Muscle layer of colon (tissue), 2 donors: ENCODE measurements around the gene TMEM43.

ENCODE experiments used
- H3K27ac ChIP-seq: one replicate; pipeline ENCODE4 v1.7.0; 2013; ENCODE audit warnings: low read depth, mild to moderate bottlenecking, low read length, moderate library complexity
- H3K27me3 ChIP-seq, 2 donors: one replicate each; pipeline ENCODE4 v1.7.0; 2013; ENCODE audit warnings: low read length in 2 of 2, mild to moderate bottlenecking in 2 of 2; ENCODE audit not compliant: insufficient read depth in 2 of 2, control insufficient read depth in 1 of 2
- H3K36me3 ChIP-seq: one replicate; pipeline ENCODE4 v1.7.0; 2013; ENCODE audit warnings: mild to moderate bottlenecking, low read length; ENCODE audit not compliant: insufficient read depth
- H3K4me1 ChIP-seq: one replicate; pipeline ENCODE4 v1.7.0; 2013; ENCODE audit warnings: mild to moderate bottlenecking, low read length; ENCODE audit not compliant: insufficient read depth
- H3K4me3 ChIP-seq, 2 donors: one replicate each; pipeline ENCODE4 v1.7.0; 2013; ENCODE audit warnings: low read length in 2 of 2, low read depth in 1 of 2, mild to moderate bottlenecking in 1 of 2, moderate library complexity in 1 of 2
- H3K9ac ChIP-seq: one replicate; pipeline ENCODE4 v1.7.0; 2013; ENCODE audit warnings: low read length
- H3K9me3 ChIP-seq: one replicate; pipeline ENCODE4 v1.7.0; 2013; ENCODE audit warnings: mild to moderate bottlenecking, low read length
- donor health status: abdominal sarcoma.
- donor health status: Adenocarcinoma of cecum.

Gene TMEM43

GRCh38 chr3:14123308-14124222 is 1.3 kb upstream of the TMEM43 start:
- peak overlapping the region; percentile 73 for H3K9ac ChIP-seq
- H3K9me3 ChIP-seq: no peaks in the 10 kb centered on the region
- H3K4me1 ChIP-seq: peaks cover 36% of the 10 kb centered on the region
- peaks cover 23% of the 10 kb centered on the region for H3K36me3 ChIP-seq
- peak overlapping the region; percentile 88 for H3K27ac ChIP-seq
- H3K27me3 ChIP-seq: no peaks in the 10 kb centered on the region
- H3K4me3 ChIP-seq: peak overlapping the region; percentile 89 to 92

DNA sequence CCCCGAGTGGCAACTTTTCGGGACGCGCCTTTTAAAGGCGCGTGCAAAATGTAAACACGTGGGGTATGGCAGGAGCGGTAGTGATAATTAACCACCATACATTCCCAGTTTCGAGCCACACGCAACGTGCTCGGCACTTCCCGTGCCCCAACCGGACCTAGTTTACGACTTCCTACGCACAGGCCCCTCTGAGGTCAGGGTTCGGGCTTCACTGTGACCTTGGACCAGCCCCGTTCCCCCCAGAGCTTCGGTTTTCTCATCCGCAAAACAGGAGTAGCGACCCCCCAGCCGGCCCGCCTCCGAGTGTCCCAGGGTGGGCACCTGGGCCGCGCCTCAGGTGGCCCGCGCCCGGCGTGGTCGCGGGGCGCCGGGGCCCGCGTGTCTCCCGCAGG is 633 bp upstream of the TMEM43 start:
- no peaks in the 10 kb centered on the region for H3K9me3 ChIP-seq
- H3K9ac ChIP-seq: peak overlapping the region; percentile 73
- peak overlapping the region; percentile 89 to 92 for H3K4me3 ChIP-seq
- H3K27me3 ChIP-seq: no peaks in the 10 kb centered on the region
- peaks cover 36% of the 10 kb centered on the region for H3K4me1 ChIP-seq
- H3K36me3 ChIP-seq: peaks cover 28% of the 10 kb centered on the region
- peak overlapping the region; percentile 88 for H3K27ac ChIP-seq

DNA sequence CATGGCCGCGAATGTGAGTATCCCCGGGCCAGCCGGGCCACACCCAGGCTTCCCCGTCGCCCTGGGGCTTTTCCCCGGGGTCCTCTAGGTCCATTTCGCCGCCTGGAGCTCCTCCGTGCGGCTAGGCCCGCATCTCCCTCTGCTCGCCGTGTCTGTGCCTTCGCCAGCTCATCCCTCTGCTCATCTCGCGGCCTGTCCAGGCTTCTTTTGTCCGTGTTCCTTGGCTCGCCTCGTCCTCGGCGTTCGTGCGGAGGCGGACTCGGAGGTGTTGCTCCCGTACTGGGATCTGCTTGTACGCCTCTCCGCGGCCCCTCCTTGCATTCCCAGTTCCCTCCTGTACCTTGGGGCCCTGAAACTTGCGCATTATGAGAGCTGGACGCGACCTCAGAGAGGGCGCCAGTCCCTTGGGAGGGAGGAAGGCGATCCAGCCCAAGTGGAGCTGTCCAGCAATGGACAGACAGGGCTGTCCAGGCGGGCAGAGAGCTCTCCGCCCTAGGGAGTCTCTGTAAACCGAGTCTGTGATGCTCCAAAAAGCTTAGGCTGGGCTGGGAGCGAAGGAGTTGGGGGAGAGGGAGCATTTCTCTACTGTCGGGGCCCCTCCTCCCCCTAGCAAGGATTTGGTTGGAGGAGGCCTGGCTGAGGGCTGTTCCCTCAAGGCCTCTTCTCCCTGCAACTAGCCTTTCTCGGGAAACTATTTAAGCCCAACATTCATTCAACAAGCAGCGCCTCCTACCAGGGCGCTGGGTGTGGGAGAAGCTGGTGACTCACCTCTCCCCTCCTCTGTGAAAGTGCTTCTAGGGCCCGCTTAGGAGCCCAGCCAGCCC is 553 bp downstream of the TMEM43 start:
- Histone ChIP-seq H3K4me1 (peaks cover 36% of the 10 kb centered on the region), H3K27ac (peak overlapping the region; percentile 88), H3K9ac (peak overlapping the region; percentile 88), H3K36me3 (peaks cover 38% of the 10 kb centered on the region), H3K27me3 (no peaks in the 10 kb centered on the region), H3K4me3 (peak overlapping the region; percentile 89 to 92), H3K9me3 (no peaks in the 10 kb centered on the region)

DNA sequence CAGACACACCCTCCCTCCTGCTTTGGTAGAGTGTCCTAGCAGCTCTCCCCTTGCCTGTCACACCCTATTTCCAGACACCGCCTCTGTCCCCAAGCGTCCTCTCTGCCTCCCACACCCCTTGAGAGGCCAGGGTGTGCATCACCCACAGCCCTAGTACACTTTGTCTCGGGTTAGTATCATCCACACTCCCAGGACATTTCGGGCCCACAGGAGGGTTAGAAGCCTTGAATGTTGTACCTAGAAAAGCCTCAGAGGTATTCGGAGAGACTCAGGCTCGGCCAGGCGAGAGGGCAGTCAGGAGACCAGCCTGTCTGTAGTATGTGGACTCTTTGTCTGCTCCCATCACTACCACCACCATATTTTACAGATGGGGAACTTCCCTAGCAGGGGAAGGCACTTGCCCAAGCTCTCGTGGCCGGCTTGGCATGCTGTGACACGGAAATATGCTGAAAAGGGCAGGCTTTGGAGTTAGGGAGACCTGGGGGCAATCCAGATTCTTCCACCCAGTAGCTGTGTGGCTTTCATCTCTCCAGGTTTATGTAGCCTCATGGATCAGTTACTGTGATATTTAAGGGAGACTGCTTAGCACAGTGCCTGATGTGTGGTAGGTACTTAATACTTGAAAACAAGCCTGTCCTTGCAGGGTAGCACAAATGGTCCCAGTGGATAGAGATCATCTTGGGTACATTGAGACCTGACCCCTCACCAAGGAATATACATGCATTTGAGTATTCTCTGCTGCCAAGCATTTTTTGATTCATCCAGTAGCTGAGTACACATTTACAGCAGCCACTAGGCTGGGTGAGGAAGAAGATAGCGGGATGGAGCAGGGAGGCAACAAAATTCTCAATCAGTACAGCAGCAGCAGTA is 1.4 kb downstream of the TMEM43 start:
- Histone ChIP-seq H3K4me1 (peaks cover 36% of the 10 kb centered on the region), H3K9ac (peak overlapping the region; percentile 88), H3K9me3 (no peaks in the 10 kb centered on the region), H3K36me3 (peaks cover 43% of the 10 kb centered on the region), H3K27me3 (no peaks in the 10 kb centered on the region), H3K27ac (peak overlapping the region; percentile 88), H3K4me3 (peak overlapping the region; percentile 89 to 92)

GRCh38 chr3:14126887-14127505 is 2.1 kb downstream of the TMEM43 start:
- Histone ChIP-seq H3K36me3 (peaks cover 43% of the 10 kb centered on the region), H3K4me1 (peaks cover 36% of the 10 kb centered on the region), H3K9me3 (no peaks in the 10 kb centered on the region), H3K4me3 (peak overlapping the region; percentile 89 to 92), H3K27me3 (no peaks in the 10 kb centered on the region), H3K9ac (peak overlapping the region; percentile 88), H3K27ac (no peak overlapping the region)

DNA sequence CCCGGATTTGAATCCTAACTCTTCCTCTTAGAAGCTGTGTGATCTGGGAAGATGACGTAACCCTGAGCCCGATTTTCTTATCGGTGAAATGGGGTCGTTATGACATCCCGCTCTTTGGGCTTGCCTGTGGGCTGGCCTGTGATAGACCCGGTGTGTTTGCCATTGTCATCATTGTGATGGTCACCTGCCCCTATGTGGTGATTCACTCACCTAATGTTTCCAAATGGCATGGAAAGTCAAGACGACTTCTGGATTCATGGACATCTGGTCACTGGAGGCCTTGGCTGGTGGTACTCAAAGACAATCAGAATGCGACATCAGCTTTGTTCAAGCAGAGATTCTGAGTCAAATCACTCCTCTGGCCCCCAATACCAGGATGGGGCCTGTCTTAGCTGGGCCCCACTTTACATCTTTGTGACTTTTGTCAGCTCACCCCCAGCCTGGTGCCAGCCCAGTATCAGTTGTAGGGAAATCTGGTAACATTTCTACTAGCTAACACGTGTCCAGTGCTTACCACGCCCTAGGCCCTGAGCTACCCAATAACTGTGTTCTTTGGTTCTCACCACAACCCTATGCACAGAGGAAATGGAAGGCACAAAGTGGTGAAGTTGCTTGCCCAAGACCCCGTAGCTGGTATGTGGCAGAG is 2.8 kb downstream of the TMEM43 start:
- H3K9ac ChIP-seq: no peak overlapping the region

DNA sequence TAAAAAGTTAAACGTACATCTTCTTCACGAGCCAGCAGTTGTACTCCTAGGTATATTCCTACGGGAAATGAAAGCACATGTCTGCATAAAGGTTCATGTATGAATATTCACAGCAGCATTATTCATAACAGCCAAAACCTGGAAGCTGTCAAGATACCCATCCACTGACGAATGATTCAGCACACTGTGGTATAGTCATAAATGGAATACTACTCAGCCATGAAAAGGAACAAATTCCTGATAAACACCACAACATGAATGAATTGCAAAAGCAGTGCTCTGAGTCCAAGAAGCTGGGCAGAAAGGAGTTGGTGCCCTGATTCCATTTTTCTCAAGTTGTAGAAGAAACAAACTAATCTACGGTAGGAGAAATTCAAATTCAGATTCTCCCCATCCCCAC is 3.9 kb downstream of the TMEM43 start:
- no peak overlapping the region for H3K27ac ChIP-seq
- no peak overlapping the region for H3K9ac ChIP-seq
- peaks cover 59% of the 10 kb centered on the region for H3K36me3 ChIP-seq
- H3K4me3 ChIP-seq: no peak overlapping the region
- H3K4me1 ChIP-seq: peaks cover 26% of the 10 kb centered on the region
- no peaks in the 10 kb centered on the region for H3K27me3 ChIP-seq
- no peaks in the 10 kb centered on the region for H3K9me3 ChIP-seq

More for the DNA sequence above, 2.8 kb downstream of the TMEM43 start:
- Histone ChIP-seq H3K4me1 (peaks cover 36% of the 10 kb centered on the region), H3K27me3 (no peaks in the 10 kb centered on the region), H3K36me3 (peaks cover 48% of the 10 kb centered on the region), H3K9me3 (no peaks in the 10 kb centered on the region), H3K4me3 (no peak overlapping the region), H3K27ac (no peak overlapping the region)

GRCh38 chr3:14129296-14129695 is 4.4 kb downstream of the TMEM43 start:
- Histone ChIP-seq H3K9me3 (no peaks in the 10 kb centered on the region), H3K4me3 (no peak overlapping the region), H3K27ac (no peak overlapping the region), H3K4me1 (peaks cover 24% of the 10 kb centered on the region), H3K27me3 (no peaks in the 10 kb centered on the region), H3K9ac (no peak overlapping the region), H3K36me3 (peaks cover 64% of the 10 kb centered on the region)

DNA sequence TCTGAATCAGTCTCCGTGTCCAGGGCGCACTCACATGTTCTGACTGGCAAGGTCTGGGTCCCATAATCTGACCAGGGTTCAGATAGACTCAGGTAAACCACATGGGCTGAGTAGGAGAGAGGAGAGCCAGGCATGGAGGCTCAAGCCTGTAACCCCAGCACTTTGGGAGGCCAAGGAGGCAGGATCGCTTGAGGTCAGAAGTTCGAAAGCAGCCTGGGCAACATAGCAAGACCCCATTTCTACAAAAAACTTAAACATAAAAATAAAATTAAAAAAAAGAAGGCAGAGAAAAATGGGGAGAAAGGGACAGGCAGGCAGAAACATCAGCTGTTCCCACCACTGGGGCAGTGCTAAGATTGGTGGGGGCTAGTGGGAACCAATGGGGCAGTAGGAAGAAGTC is 5.4 kb downstream of the TMEM43 start:
- H3K9me3 ChIP-seq: no peaks in the 10 kb centered on the region
- peaks cover 24% of the 10 kb centered on the region for H3K4me1 ChIP-seq
- peaks cover 73% of the 10 kb centered on the region for H3K36me3 ChIP-seq
- no peak overlapping the region for H3K27ac ChIP-seq
- H3K4me3 ChIP-seq: no peak overlapping the region
- no peak overlapping the region for H3K9ac ChIP-seq
- no peaks in the 10 kb centered on the region for H3K27me3 ChIP-seq

- Histone ChIP-seq H3K4me1 (peaks cover 24% of the 10 kb centered on the region), H3K9ac (no peak overlapping the region), H3K27me3 (no peaks in the 10 kb centered on the region), H3K27ac (no peak overlapping the region), H3K9me3 (no peaks in the 10 kb centered on the region), H3K36me3 (peaks cover 78% of the 10 kb centered on the region), H3K4me3 (no peak overlapping the region)
These were observed 5.9 kb downstream of the TMEM43 start for GRCh38 chr3:14130707-14131106.
